ENCODE measurements around the gene STARD13. TPM values are rescaled to one million over a fixed set of nuclear protein-coding genes. Genes with fewer than 3 reads are reported as not detected.
A peak's percentile ranks its signal among the peaks of the same experiment; 100 is the strongest.
"Not testable (repeated sequence)": the region's sequence is repeated elsewhere in the genome, so short reads cannot be mapped to it uniquely, and the experiment has no call there.

Gene STARD13
- total RNA-seq, 4 donors from 2014 or later, result 52.0 to 114 (median 89.2) TPM

GRCh38 chr13:33178209-33178840 lies 107.2 kb downstream of the STARD13 start:
- TF ChIP-seq POLR2A (IDR thresholded peaks at IDR 0.05), result no peak
- no peak for TF ChIP-seq CTCF (IDR thresholded peaks at IDR 0.05)
- Histone ChIP-seq H3K4me1 (peaks cover 5 to 22% of the 10 kb centered on the region in 2 donors), H3K27me3 (no peaks in the 10 kb centered on the region), H3K36me3 (no peaks in the 10 kb centered on the region), H3K4me3 (replicated peaks in 1 of 3) (no peak overlapping the region), H3K9me3 (no peaks in the 10 kb centered on the region), H3K27ac (peak overlapping the region in 1 of 3 donors; percentile 4)
- DNase-seq, result no peak
- 72 to 81% methylated on average over 4 of the region's 4 CpGs for WGBS, 2 donors
- intact Hi-C loops (cut with DNase I), result no loop called here

GRCh38 chr13:33177340-33178208 lies 108.0 kb downstream of the STARD13 start:
- H3K27ac ChIP-seq; DNase-seq; H3K27me3 ChIP-seq; H3K9me3 ChIP-seq; H3K36me3 ChIP-seq; H3K4me3 ChIP-seq (replicated peaks in 1 of 3); intact Hi-C loops (cut with DNase I): not testable (repeated sequence)
- H3K4me1 ChIP-seq, result peaks cover 5 to 27% of the 10 kb centered on the region in 2 donors
- 86 to 91% methylated on average over 4 of the region's 4 CpGs for WGBS, 2 donors

- 82 to 84% methylated on average over 1 of the region's 1 CpG for WGBS, 2 donors
- intact Hi-C loops (cut with DNase I), result no loop called here
- Histone ChIP-seq H3K9me3 (no peaks in the 10 kb centered on the region), H3K27ac (no peak overlapping the region), H3K4me3 (replicated peaks in 1 of 3) (no peak overlapping the region), H3K36me3 (no peaks in the 10 kb centered on the region), H3K4me1 (peaks cover 5 to 34% of the 10 kb centered on the region in 2 donors), H3K27me3 (no peaks in the 10 kb centered on the region)
- DNase-seq, result no peak
- TF ChIP-seq CTCF (IDR thresholded peaks at IDR 0.05) (no peak), POLR2A (IDR thresholded peaks at IDR 0.05) (no peak)
Observed at GRCh38 chr13:33176526-33176925, 109.0 kb downstream of the STARD13 start.

GRCh38 chr13:33175991-33176390 lies 109.6 kb downstream of the STARD13 start:
- intact Hi-C loops (cut with DNase I), result no loop called here
- Histone ChIP-seq H3K4me3 (replicated peaks in 1 of 3) (no peak overlapping the region), H3K9me3 (no peaks in the 10 kb centered on the region), H3K27me3 (no peaks in the 10 kb centered on the region), H3K4me1 (peaks cover 5 to 36% of the 10 kb centered on the region in 2 donors), H3K36me3 (no peaks in the 10 kb centered on the region), H3K27ac (peak overlapping the region in 1 of 3 donors; percentile 37)
- DNase-seq, result no peak
- WGBS, 2 donors, result 83 to 93% methylated on average over 2 of the region's 2 CpGs
- TF ChIP-seq CTCF (IDR thresholded peaks at IDR 0.05) (no peak), POLR2A (IDR thresholded peaks at IDR 0.05) (no peak)

- Histone ChIP-seq H3K4me1 (peaks cover 2 to 36% of the 10 kb centered on the region in 2 donors), H3K9me3 (no peaks in the 10 kb centered on the region), H3K27ac (peak overlapping the region in 1 of 3 donors; percentile 37), H3K4me3 (replicated peaks in 1 of 3) (no peak overlapping the region), H3K27me3 (no peaks in the 10 kb centered on the region), H3K36me3 (no peaks in the 10 kb centered on the region)
- WGBS, 2 donors, result 67 to 80% methylated on average over 2 of the region's 2 CpGs
- DNase-seq, result no peak
- TF ChIP-seq POLR2A (IDR thresholded peaks at IDR 0.05) (no peak), CTCF (IDR thresholded peaks at IDR 0.05) (no peak)
- intact Hi-C loops (cut with DNase I), result no loop called here
Observed at GRCh38 chr13:33174931-33175330, 110.6 kb downstream of the STARD13 start.
